Naive thymus-derived CD8-positive, alpha-beta T cell (primary cell): ENCODE measurements around the gene ASF1A. TPM values are rescaled to one million over a fixed set of nuclear protein-coding genes. Genes with fewer than 3 reads are reported as not detected.
"Not testable (repeated sequence)": the region's sequence is repeated elsewhere in the genome, so short reads cannot be mapped to it uniquely, and the experiment has no call there.

Experiments used
- ATAC-seq, 2 donors: fragments of 150-1000 bp; cut with Tn5 transposase in 1 of 2; sonication (Bioruptor Pico), chemical (Tn5 transposase) in 1 of 2; 1 replicate in 1 of 2; 2 replicates in 1 of 2; pipeline ENCODE4 v1.10.0; 2021; ENCODE audit warnings: mild to moderate bottlenecking in 2 of 2, moderate library complexity in 2 of 2
- POLR2A ChIA-PET: fragments of 350-600 bp; sonication (Branson Sonifier 250); formaldehyde crosslinking; loops from one replicate; lab custom pipeline; 2021; ENCODE audit warnings: antibody characterized with exemption; lab: Charles Lee
- DNase-seq, 10 donors: peaks; one replicate each; pipeline versions ENCODE4 v3.0.0 to v3.0.0-alpha.2; 2020 to 2022
- H3K27ac Mint-ChIP-seq, 10 donors: one replicate each; pipeline ENCODE4 v1.8.0; 2020 to 2022; ENCODE audit warnings: mild to moderate bottlenecking in 10 of 10, mixed read lengths in 10 of 10, moderate library complexity in 4 of 10, inconsistent platforms in 1 of 10
- H3K27me3 Mint-ChIP-seq, 5 donors: one replicate each; pipeline ENCODE4 v1.8.0; 2021 to 2022; ENCODE audit warnings: mixed read lengths in 5 of 5
- H3K36me3 Mint-ChIP-seq, 3 donors: one replicate each; pipeline ENCODE4 v1.8.0; 2020 to 2022; ENCODE audit warnings: mixed read lengths in 3 of 3, mild to moderate bottlenecking in 2 of 3, inconsistent platforms in 1 of 3
- H3K4me1 Mint-ChIP-seq, 4 donors: one replicate each; pipeline ENCODE4 v1.8.0; 2021 to 2022; ENCODE audit warnings: mixed read lengths in 4 of 4
- H3K4me3 Mint-ChIP-seq, 10 donors: one replicate each; pipeline ENCODE4 v1.8.0; 2020 to 2022; ENCODE audit warnings: mild to moderate bottlenecking in 10 of 10, mixed read lengths in 10 of 10, moderate library complexity in 6 of 10, inconsistent platforms in 1 of 10
- H3K9me3 Mint-ChIP-seq, 9 donors: one replicate each; pipeline ENCODE4 v1.8.0; 2020 to 2022; ENCODE audit warnings: mixed read lengths in 9 of 9, mild to moderate bottlenecking in 3 of 9, inconsistent platforms in 1 of 9, moderate library complexity in 1 of 9
- polyA plus RNA-seq, 3 donors: library from polyadenylated mRNA; unstranded; fragments of 300-500 nt; fragmentation: Illumina TruSeq; gene quantifications; one replicate each; pipeline ENCODE4 v1.2.3, GENCODE V29; 2021
- total RNA-seq, 8 experiments: library from RNA in 2 of 8; stranded (reverse) in 2 of 8; gene quantifications; one replicate each; pipeline ENCODE4 v1.2.3 and lab custom pipeline; 2021 to 2026

ASF1A gene
- total RNA-seq (10 to 100 TPM; 61.2 to 70.9 TPM), polyA plus RNA-seq (10 to 100 TPM; 45.3 to 58.8 (median 47.7) TPM), total RNA-seq (lab: John Stamatoyannopoulos, UW) (22.6 to 80.4 (median 51.1) reads per million in 6 experiments)

DNA sequence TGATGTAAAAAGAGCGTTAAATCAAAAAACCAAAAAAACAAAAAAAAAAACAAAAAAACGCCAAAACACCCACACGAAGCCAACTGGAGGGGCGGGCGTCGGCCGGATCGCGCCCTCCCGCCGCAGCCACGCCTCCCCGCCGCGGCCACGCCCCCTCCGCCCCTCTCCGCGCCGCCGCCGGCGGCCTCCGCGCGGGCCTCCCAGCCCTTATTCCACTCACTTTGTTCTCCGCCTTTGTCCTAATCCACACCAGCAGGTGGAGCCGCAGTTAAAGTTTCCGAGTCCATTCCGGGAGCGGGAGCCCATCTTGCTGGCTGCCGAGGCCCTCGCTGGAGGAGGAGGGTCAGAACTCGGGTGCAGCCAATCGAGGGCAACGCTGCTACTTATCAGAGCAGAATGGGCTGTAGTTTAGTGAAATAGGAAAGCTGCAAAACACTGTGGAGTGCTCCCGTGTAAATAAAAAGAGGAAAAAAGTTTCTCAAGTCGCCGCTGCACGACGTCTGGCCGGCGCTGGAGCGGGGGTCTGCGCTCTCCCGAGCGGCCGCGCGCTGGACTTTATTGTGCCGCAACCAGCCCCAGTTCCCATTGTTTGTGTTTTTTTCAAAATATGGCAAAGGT is at the start of gene ASF1A:
TSS of gene ASF1A (plus strand) at position 346 of the 618 bp plus-strand sequence. CDS start at position 608, 262 bp downstream.
- H3K27me3 Mint-ChIP-seq, result peaks cover 0 to 1% (median 0%) of the 10 kb centered on the region in 5 donors
- H3K9me3 Mint-ChIP-seq, result no peaks in the 10 kb centered on the region
- H3K36me3 Mint-ChIP-seq, result peaks cover 3 to 12% (median 4%) of the 10 kb centered on the region in 3 donors
- ATAC-seq (peak; percentile 73 to 74), DNase-seq (peak; percentile 93 to 97 (median 95))
- peak within 1 kb of the TSS; percentile 97 to 100 (median 99) for H3K27ac Mint-ChIP-seq
- POLR2A ChIA-PET, result interaction anchor here (0.7 to 6.0 kb wide), 28 partner anchors 10 to 1292 kb away, joined by 3 to 51 read pairs (median 6); partner anchors contain the start of genes CEP85L, FAM184A, GOPC and MCM9
- H3K4me1 Mint-ChIP-seq, result peaks cover 38 to 72% (median 62%) of the 10 kb centered on the region in 4 donors
- peak within 1 kb of the TSS; percentile 90 to 99 (median 95) for H3K4me3 Mint-ChIP-seq

DNA sequence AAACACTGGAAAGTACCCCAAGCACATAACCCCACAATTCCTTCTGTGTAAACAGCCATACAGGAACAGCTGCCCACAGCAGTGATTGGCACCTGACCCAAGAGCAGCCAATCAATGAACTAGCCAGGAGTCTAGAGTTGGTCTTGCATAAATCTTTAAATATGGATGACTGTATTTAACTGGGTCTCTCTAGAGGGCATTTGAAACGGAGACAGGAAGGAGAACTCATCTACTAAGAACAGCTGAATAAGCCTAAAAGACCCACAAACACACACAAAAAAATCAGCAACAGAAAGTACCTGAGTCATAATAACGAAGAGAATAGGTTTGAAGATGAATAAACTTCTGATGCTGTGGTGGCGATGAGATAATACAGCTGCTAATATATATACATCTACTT is 49.0 kb upstream of the ASF1A start:
- DNase-seq (no peak), ATAC-seq (no peak)
- no peaks in the 10 kb centered on the region for H3K27me3 Mint-ChIP-seq
- H3K9me3 Mint-ChIP-seq, result no peaks in the 10 kb centered on the region
- POLR2A ChIA-PET, result interaction anchor here (1.1 kb wide), 1 partner anchor 50 kb away, joined by 3 read pairs; the partner anchor contains the start of gene ASF1A
- H3K36me3 Mint-ChIP-seq, result peaks cover 0 to 16% (median 11%) of the 10 kb centered on the region in 3 donors
- H3K4me3 Mint-ChIP-seq, result no peak overlapping the region
- peak overlapping the region in 1 of 10 donors; percentile 18 for H3K27ac Mint-ChIP-seq
- H3K4me1 Mint-ChIP-seq, result peaks cover 5 to 13% (median 12%) of the 10 kb centered on the region in 4 donors

DNA sequence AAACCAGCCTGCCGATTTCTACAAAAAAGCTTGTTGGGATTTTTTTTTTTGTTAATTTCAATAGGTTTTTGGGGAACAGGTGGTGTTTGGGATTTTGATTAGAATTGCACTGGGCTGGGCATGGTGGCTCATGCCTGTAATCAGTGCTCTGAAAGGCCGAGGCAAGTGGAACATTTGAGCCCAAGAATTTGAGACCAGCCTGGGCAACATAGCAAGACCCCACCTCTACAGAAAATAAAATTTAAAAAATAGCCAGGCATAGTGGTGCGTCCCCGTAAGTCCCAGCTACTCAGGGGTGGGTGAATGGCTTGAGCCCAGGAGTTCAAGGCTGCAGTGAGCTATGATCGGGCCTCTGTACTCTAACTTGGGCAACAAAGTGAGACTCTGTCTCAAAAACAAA is 40.5 kb upstream of the ASF1A start:
- DNase-seq (no peak), ATAC-seq (no peak)
- POLR2A ChIA-PET, result no interaction called here
- no peak overlapping the region for H3K4me3 Mint-ChIP-seq
- peaks cover 4 to 9% (median 5%) of the 10 kb centered on the region in 4 donors for H3K4me1 Mint-ChIP-seq
- H3K27ac Mint-ChIP-seq, result no peak overlapping the region
- H3K27me3 Mint-ChIP-seq, result no peaks in the 10 kb centered on the region
- peaks cover 5 to 22% (median 7%) of the 10 kb centered on the region in 3 donors for H3K36me3 Mint-ChIP-seq
- H3K9me3 Mint-ChIP-seq, result no peaks in the 10 kb centered on the region

DNA sequence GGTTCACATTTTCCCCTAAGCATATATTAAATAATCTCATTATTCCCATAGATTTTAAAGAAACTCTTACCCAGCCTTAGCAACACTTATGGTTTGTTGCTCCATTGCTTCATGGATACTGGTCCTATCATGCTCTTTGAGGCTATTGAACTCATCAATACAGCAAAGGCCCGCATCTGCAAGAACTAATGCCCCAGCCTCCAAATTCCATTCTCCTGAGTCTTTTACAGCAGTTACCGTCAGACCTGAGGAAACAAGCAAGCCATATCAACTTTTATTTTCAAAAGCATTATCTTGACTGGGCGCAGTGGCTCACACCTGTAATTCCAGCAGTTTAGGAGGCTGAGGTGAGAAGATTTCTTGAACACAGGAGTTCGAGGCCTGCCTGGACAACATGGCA is 37.7 kb upstream of the ASF1A start:
- Mint-ChIP-seq H3K27me3 (no peaks in the 10 kb centered on the region), H3K27ac (no peak overlapping the region), H3K4me1 (peaks cover 12 to 26% (median 20%) of the 10 kb centered on the region in 4 donors), H3K9me3 (peaks cover 0 to 9% (median 5%) of the 10 kb centered on the region in 9 donors), H3K36me3 (peaks cover 15 to 26% (median 25%) of the 10 kb centered on the region in 3 donors), H3K4me3 (no peak overlapping the region)
- POLR2A ChIA-PET, result no interaction called here
- no peak for DNase-seq
- no peak for ATAC-seq

DNA sequence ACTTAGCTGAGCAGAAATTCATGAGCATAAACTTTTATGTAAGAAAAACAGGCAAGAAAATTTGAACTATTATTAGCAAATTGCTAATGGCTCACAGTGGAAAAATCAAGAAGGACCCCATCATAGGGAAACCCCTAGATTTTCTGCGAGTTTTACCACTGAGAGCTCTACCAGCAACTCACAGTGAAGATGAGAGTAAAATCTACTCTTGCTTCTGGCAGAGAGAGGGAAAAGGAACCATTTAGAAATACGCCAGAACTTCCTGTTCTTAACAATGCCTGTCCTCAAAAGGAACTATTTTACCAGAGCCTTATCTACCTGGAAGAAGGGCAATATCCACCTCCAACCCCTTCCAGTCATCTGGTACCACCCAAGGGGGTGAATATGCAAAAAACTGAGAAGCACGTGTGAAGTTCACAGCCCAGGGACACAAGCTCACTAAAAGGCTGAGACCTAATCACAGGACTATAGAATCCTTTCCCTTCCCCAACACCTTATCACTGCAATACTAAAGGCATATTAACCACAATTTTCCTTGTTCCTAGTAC is 34.4 kb upstream of the ASF1A start:
- peaks cover 23 to 54% (median 46%) of the 10 kb centered on the region in 4 donors for H3K4me1 Mint-ChIP-seq
- H3K9me3 Mint-ChIP-seq, result peaks cover 0 to 9% (median 5%) of the 10 kb centered on the region in 9 donors
- peaks cover 8 to 32% (median 14%) of the 10 kb centered on the region in 3 donors for H3K36me3 Mint-ChIP-seq
- no peaks in the 10 kb centered on the region for H3K27me3 Mint-ChIP-seq
- peak overlapping the region in 3 of 10 donors; percentile 39 to 52 (median 49) for H3K27ac Mint-ChIP-seq
- peak overlapping the region in 1 of 10 donors; percentile 64 for H3K4me3 Mint-ChIP-seq
- DNase-seq (no peak), ATAC-seq (no peak)
- POLR2A ChIA-PET, result interaction anchor here (4.7 kb wide), 1 partner anchor 34 kb away, joined by 17 read pairs; the partner anchor contains the start of gene ASF1A

DNA sequence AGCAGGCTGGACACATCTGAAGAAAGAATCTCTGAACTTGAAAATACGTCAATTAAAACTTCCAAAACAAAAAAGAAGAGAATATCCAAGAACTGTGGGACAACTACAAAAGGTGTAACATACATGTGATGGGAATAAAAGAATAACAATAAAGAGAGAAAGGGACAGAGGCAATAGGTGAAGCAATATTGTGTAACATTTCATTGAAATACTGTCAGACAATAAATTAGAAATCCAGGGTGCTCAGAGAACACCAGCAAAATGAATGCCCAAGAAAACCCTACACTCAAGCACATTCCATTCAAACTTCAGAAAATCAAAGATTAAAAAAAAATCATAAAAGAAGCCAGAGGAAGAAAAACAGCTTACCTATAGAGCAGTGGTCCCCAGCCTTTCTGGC is 33.6 kb upstream of the ASF1A start:
- Mint-ChIP-seq H3K27me3 (no peaks in the 10 kb centered on the region), H3K36me3 (peaks cover 8 to 32% (median 14%) of the 10 kb centered on the region in 3 donors), H3K9me3 (peaks cover 0 to 9% (median 5%) of the 10 kb centered on the region in 9 donors), H3K27ac (peak overlapping the region in 1 of 10 donors; percentile 15), H3K4me3 (no peak overlapping the region), H3K4me1 (peaks cover 29 to 62% (median 53%) of the 10 kb centered on the region in 4 donors)
- ATAC-seq (no peak), DNase-seq (no peak)
- POLR2A ChIA-PET, result interaction anchor here (4.7 kb wide), 1 partner anchor 34 kb away, joined by 17 read pairs; the partner anchor contains the start of gene ASF1A

DNA sequence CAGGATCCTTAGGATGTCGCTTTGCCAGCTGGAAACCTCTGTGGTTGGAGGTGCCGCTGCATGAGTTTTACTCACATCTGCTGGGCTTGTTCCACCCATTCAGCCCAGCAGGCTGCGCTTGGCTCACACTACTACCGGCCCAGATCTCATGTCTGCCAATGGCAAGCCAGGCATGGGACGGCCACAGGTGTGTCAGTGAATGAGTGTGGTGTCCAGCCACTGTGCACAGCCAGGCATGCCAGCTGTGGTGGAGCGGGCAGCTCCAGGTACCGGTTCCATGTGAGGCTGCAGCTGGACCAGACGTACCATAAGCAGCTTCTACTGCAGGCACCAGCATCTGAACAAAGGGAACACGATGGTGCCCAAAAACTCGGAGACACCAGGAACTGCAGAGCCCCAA is 33.1 kb upstream of the ASF1A start:
- no peak overlapping the region for H3K4me3 Mint-ChIP-seq
- POLR2A ChIA-PET, result interaction anchor here (4.7 kb wide), 1 partner anchor 33 kb away, joined by 17 read pairs; the partner anchor contains the start of gene ASF1A
- H3K9me3 Mint-ChIP-seq, result peaks cover 0 to 10% (median 5%) of the 10 kb centered on the region in 9 donors
- peaks cover 9 to 33% (median 9%) of the 10 kb centered on the region in 3 donors for H3K36me3 Mint-ChIP-seq
- ATAC-seq (no peak), DNase-seq (no peak)
- H3K27ac Mint-ChIP-seq, result no peak overlapping the region
- peaks cover 34 to 66% (median 58%) of the 10 kb centered on the region in 4 donors for H3K4me1 Mint-ChIP-seq
- H3K27me3 Mint-ChIP-seq, result no peaks in the 10 kb centered on the region

DNA sequence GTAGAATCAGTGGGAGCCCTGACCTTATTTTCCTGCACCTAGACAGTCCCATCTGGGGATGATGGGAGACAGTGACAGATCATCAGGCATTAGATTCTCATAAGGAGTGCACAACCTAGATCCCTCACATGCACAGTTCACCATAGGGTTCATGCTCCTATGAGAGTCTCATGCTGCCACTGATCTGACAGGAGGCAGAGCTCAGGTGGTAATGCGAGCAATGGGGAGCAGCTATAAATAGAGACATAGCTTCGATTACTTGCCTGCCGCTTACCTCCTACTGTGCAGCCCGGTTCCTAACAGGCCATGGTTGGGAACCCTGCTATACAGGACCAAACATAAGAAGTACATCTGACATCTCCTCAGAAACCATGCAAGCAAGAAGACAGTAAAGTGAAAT is 31.5 kb upstream of the ASF1A start:
- POLR2A ChIA-PET, result interaction anchor here (4.7 kb wide), 1 partner anchor 31 kb away, joined by 17 read pairs; the partner anchor contains the start of gene ASF1A
- H3K9me3 Mint-ChIP-seq, result peaks cover 9 to 24% (median 14%) of the 10 kb centered on the region in 9 donors
- H3K27me3 Mint-ChIP-seq, result no peaks in the 10 kb centered on the region
- peaks cover 38 to 69% (median 62%) of the 10 kb centered on the region in 4 donors for H3K4me1 Mint-ChIP-seq
- DNase-seq (no peak), ATAC-seq (no peak)
- peak overlapping the region in 5 of 10 donors; percentile 21 to 68 (median 45) for H3K27ac Mint-ChIP-seq
- H3K4me3 Mint-ChIP-seq, result peak overlapping the region in 1 of 10 donors; percentile 2
- H3K36me3 Mint-ChIP-seq, result peaks cover 7 to 45% (median 21%) of the 10 kb centered on the region in 3 donors

DNA sequence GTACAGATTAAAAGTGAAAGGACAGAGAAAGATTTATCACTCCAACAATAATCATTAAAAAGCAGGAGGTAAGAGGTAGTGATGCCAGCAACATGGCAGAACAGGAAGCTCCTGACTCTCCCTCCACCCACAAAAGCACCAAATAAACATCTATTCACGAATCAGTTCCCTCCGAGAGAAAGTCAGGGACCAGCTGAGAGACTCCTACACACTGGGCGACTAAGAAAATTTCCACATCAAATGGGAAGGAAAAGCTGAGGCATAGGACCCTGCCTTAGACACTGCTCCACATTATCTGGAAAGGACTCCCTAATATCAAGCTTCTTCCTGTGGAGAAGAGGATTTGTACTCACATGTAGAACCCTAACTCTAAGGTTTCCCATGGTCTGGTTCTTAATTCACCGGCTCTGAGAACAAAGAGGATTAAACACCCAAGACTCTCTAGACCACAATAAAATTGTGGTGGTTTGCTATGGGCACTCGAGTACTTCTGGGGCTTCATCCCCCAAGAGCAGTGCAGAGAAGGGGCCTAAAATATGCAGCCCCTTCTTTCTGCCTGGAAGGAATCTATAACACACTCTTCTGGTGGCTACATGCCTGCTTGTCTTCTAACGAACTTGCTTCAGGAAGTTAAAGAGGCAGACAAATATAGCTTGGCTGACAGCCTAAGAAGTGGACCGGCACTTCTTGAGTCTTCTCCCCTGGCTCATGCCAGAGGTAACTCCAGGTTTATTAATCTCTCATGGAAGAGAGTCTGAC is 29.4 kb upstream of the ASF1A start:
- Mint-ChIP-seq H3K27me3 (no peaks in the 10 kb centered on the region), H3K27ac (peak overlapping the region; percentile 25 to 92 (median 88)), H3K36me3 (peaks cover 7 to 42% (median 33%) of the 10 kb centered on the region in 3 donors), H3K9me3 (peaks cover 9 to 39% (median 17%) of the 10 kb centered on the region in 9 donors), H3K4me3 (peak overlapping the region; percentile 50 to 88 (median 77)), H3K4me1 (peaks cover 34 to 57% (median 52%) of the 10 kb centered on the region in 4 donors)
- POLR2A ChIA-PET, result interaction anchor here (1.4 to 3.1 kb wide), 3 partner anchors 25 to 55 kb away, joined by 3 to 13 read pairs (median 7); partner anchors contain the start of gene ASF1A
- peak in 1 of 10 donors; percentile 7 for DNase-seq
- peak; percentile 67 to 74 for ATAC-seq

DNA sequence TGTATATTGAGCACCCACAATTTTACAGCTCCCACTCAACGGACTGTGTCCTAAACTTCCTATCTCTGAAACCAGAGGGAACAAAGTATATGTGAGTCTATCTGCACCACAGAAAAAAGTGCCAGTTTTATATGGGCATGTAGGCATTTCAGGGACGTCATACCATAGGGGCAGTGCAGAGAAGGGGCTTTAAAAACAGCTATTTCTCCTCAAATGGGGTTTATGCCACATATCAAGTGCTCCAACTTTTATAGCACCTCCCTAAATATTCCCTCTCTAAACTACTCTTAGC is 28.9 kb upstream of the ASF1A start:
- Mint-ChIP-seq H3K4me1 (peaks cover 33 to 55% (median 48%) of the 10 kb centered on the region in 4 donors), H3K27me3 (no peaks in the 10 kb centered on the region), H3K9me3 (peaks cover 6 to 41% (median 21%) of the 10 kb centered on the region in 9 donors), H3K36me3 (peaks cover 7 to 45% (median 36%) of the 10 kb centered on the region in 3 donors), H3K4me3 (peak overlapping the region; percentile 50 to 88 (median 77)), H3K27ac (peak overlapping the region; percentile 25 to 92 (median 88))
- DNase-seq (peak in 1 of 10 donors; percentile 2), ATAC-seq (peak; percentile 44 to 49)
- POLR2A ChIA-PET, result interaction anchor here (1.4 to 3.1 kb wide), 3 partner anchors 24 to 56 kb away, joined by 3 to 13 read pairs (median 7); partner anchors contain the start of gene ASF1A

DNA sequence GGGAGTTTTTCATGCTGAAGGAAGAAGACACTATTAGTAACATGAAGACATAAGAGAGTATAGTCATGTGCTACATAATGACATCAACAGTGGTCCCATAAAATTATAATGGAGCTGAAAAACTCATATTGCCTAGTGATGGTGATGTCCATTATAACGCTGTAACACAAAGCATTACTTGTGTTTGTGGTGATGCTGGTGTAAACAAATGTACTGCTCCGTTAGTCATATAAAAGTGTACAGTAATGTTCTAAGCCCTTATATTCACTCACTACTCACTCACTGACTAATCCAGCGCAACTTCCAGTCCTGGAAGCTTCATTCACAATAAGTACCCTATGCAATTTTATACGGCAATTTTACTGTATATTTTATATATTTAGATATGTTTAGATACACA is 26.8 kb upstream of the ASF1A start:
- peaks cover 6 to 43% (median 43%) of the 10 kb centered on the region in 3 donors for H3K36me3 Mint-ChIP-seq
- peaks cover 34 to 63% (median 55%) of the 10 kb centered on the region in 4 donors for H3K4me1 Mint-ChIP-seq
- POLR2A ChIA-PET, result no interaction called here
- no peak for ATAC-seq
- no peak for DNase-seq
- no peak overlapping the region for H3K4me3 Mint-ChIP-seq
- H3K27ac Mint-ChIP-seq, result no peak overlapping the region
- H3K9me3 Mint-ChIP-seq, result peaks cover 6 to 37% (median 22%) of the 10 kb centered on the region in 9 donors
- H3K27me3 Mint-ChIP-seq, result no peaks in the 10 kb centered on the region

DNA sequence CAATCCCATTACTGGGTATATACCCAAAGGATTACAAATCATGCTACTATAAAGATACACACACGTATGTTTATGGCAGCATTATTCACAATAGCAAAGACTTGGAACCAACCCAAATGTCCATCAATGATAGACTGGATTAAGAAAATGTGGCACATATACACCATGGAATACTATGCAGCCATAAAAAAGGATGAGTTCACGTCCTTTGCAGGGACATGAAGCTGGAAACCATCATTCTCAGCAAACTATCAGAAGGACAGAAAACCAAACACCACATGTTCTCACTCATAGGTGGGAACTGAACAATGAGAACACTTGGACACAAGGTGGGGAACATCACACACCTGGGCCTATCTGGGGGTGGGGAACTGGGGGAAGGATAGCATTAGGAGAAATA is 25.1 kb upstream of the ASF1A start:
- H3K27me3 Mint-ChIP-seq, POLR2A ChIA-PET, ATAC-seq, H3K27ac Mint-ChIP-seq, H3K4me3 Mint-ChIP-seq, DNase-seq: not testable (repeated sequence)
- peaks cover 28 to 55% (median 46%) of the 10 kb centered on the region in 4 donors for H3K4me1 Mint-ChIP-seq
- H3K9me3 Mint-ChIP-seq, result peaks cover 6 to 37% (median 22%) of the 10 kb centered on the region in 9 donors
- H3K36me3 Mint-ChIP-seq, result peaks cover 6 to 43% (median 37%) of the 10 kb centered on the region in 3 donors
